NCI-H2196 treated with DMSO at 0.1 percent for 48 hours (cell line): ENCODE results near the gene MSH3.
"Not testable (repeated sequence)": the region's sequence is repeated elsewhere in the genome, so short reads cannot be mapped to it uniquely, and the experiment has no call there.

Experiments
- DNase-seq: peaks from one replicate; lab custom pipeline; 2025; ENCODE audit not compliant: unreplicated experiment; lab: John Stamatoyannopoulos, UW

Gene MSH3

DNA sequence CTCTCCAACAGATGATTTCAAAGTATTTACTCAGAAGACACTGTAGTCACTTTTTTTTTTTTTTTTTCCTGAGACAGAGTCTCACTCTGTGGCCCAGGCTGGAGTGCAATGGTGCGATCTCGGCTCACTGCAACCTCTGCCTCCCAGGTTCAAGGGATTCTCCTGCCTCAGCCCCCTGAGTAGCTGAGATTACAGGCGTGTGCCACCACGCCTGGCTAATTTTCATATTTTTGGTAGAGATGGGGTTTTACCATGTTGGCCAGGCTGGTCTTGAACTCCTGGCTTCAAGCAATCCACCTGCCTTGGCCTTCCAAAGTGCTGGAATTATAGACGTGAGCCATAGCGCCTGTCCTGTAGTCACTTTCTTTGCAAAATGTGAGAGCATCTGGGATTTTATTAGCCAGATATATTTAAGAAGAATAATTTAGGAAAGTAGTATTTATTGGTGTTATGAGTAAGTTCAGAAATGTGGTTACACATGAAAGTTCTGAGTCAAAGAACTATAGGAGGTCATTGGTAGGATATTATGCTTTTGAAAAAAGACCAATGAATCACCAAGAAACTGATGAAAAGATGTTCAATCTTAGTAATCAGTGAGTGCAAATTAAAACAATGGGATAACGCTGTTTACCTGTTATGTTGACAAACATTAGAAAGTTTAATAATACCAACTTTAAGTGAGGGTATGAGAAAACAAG, 135.0 kb downstream of the MSH3 start:
- DNase-seq: not testable (repeated sequence)

DNA sequence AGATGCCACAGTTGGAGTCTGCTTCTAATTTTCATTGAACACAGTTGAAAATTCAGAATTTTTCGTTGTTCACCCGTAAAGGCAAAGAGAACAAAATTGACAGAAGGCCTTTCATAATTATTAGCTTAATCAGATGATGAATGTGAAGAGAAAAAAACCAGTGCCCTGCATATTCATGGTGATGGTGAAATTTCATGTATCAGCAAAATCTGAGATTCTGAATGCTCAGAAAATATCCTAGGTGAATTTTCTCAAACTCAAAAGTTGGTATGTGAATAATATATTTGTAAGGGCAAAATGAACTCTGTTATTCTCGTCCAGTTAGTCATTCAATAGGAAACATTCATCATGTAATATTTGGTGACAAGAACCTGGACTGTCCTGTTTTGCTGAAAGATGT, 136.2 kb downstream of the MSH3 start:
- no peak for DNase-seq

DNA sequence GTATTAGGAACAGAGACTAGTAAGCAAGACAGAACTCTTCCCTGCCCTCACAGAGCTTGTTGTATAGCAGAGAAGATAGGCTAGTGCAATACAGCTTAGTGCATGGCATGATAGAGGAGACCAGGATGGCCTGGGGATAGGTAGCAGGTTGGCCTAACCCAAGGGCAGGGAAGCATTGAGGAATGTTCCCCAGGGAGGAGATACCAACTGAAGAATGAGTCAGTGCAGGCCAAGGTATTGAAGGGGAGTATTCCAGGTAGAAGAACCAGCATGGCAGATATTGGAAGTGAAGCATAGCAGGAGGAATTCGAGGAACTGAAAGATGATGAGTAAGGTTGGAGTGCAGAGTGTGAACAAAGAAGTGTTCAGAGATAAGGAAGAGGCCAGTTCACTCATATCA, 138.9 kb downstream of the MSH3 start:
- no peak for DNase-seq

DNA sequence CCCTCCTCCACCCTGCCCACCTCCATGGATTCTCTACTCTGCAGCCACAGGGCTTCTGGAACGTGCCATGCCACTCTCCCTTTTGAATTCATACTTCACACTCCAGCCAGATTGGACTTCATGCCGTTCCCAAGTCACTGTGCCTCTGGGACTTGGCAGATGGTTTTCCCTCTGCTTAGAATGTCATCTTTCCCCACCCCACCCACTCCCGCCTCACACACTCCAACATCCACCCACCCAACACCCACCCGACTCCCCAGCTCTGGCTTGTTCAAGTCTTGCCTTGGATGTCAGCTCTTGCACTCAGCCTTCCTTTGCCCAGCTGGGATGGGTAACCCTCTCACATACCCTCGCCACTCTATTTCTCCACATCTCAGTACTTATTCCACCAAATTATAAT, 142.4 kb downstream of the MSH3 start:
- no peak for DNase-seq

DNA sequence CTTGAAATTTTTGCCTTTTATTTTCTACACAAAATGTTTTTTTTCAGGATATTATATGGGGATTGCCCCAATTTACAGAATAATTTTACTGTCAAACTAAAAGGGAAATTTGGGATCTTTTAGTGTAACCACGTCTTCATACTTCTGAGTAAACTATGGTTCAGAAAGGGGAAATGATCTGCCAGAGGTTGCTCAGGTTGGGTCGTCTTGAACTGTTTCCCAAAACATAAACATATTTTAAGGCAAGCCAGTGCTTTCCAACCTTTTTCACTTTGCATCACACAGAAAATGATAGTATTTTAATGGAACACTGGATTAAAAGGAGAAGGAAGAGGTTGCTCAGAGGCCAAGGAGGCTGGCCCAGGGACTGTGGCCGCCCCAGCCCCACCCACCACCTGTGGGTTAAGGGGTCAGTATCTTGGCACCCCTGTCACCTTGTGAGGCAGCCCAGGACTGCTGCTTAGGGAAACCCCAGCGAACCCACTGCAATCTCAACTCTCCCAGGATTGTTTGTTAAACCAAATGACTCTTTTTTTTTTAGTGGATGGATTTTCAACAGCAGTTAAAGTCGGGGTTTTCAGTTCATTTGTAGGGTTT, 143.1 kb downstream of the MSH3 start:
- no peak for DNase-seq

DNA sequence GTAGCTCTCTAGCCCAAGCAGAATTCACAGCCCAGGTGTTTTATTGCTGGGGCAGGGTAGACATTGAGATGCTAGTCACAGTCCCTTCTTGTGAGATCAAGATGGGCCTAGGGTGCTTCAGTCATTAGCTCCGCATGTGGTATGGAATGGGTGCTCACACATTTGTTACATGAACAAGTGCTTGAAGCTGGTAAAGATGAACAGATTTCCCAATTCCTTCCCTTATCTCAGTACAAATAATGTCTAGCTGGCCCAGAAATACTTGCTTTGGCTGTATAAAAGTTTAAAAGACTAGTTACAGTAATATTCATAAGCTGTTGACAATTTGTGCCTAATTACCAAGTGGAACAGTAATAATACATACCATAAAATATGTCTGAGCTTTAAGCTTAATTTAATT, 143.7 kb downstream of the MSH3 start:
- no peak for DNase-seq

DNA sequence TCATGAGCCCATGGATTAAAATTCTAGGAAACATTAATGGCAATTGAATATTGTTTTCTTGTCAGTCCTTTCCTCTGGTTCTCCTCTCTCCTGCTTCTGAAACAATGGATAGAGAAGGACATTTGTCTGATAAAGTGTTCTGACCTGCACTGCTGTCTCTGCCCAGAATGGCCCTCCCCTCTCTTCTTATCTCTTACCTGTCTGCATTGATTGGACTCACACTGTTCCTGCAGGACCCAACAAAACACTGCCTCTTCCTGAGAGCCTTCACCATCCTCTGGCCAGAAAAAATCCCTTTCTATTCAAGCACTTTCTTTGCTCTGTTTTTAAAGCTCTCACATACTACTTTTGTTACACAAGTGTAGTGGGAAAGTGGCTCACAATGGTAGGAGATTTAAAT, 144.2 kb downstream of the MSH3 start:
- DNase-seq: no peak

DNA sequence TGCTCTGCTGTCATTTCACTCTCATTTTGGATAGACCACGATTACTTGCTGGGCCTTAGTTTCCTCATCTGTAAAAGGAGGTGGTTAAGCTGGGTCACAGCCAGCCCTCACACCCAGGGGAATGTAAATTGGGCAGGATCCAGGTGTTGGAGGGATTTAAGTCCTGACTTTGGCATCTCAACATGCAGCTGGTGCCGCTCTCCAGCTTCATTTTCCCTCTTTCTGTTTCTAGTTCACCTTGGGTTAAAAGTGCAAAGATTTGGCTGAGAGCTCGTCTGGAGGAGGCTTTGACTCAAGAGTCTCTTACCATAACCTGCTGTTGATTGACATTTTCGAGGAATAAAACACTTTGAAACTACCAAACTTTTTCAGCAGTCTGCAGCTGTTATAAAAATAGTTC, 144.6 kb downstream of the MSH3 start:
- DNase-seq: no peak

DNA sequence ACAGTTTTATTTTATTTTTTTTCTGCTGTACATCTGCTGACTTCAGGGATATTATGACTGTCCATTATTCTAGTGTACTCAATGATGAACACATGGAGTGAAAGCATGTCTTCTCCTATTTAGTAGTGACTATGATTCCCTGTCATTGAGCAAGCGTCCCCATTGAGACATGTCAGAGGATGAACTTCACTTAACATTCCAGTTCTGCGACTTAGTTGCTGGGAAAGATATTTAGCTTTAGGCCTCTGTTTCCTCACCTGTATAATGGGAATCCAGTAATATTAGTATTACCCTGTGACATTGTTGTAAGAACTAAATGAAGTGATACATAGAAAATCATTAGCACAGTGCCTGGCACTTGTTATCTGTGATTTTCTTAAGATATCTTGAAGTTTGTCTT, 145.1 kb downstream of the MSH3 start:
- DNase-seq: no peak

DNA sequence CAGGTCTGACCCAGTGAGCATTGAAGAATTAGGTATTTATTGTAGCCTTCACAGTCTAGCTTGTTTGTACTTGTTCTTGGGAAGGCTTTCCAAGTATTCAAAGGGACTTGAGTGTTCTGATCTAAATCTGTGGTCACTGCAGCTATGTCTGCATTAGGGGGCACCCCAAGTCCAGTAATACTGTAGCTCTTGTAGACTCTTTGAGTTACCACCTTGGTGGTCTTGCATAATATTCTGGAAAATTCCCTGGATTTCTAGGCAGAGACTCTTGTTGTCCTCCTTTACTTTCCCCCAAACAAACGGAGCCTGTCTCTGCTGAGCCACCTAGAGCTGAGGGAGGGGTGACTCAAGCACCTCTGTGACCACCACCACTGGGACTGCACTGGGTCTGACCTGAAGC, 149.9 kb downstream of the MSH3 start:
- DNase-seq: no peak

DNA sequence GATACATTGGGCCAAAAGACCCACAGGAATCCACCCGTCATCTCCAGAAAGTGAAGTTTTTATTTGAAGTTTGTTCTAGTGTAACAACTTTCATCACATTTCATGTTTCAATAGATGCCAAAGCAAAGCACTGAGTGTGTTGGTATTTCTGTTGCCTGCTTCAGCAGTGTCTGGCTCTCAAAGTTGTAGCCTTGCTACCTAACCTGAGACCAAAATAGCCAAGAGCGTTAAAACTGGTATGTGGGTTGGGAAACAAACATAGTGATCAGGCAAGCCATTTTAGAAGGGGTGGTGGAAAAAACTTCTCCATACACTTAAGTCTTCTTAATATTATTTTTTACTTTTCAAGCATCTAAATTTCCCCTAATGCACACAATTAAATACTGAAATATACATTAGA, 150.6 kb downstream of the MSH3 start:
- no peak for DNase-seq

DNA sequence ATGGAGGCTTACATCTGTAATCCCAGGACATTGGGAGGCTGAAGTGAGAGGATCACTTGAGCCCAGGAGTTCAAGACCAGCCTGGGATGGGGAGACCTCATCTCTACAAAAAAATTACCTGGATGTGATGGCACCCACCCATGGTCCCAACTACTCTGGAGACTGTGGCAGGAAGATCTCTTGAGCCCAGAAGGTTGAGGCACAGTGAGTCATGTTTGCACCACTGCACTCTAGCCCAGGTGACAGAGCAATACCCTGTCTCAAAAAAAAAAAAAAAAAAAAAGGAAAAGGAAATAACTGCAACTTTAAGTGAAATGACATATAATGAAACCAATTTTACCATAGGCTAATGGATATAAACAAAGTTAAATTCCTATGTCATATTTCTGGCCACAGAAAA, 152.5 kb downstream of the MSH3 start:
- DNase-seq: no peak

DNA sequence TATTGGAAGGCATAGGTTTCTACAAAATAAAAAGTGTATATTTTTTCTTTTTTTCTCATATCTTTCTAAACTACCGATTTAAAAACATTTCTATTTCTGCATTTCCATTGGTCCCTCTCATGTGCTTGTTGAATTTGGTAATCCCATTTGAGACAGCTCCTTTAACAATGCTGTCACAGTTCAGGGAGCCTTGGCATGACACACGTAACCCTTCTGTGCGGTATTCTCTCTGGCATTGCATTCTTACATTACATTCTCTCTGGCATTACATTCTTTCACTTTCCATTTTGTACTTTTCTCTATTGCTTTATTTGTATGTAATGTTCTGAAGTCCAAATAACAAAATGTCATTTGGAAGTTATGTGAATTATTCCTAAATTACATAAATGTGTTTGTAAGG, 155.0 kb downstream of the MSH3 start:
- DNase-seq: no peak

DNA sequence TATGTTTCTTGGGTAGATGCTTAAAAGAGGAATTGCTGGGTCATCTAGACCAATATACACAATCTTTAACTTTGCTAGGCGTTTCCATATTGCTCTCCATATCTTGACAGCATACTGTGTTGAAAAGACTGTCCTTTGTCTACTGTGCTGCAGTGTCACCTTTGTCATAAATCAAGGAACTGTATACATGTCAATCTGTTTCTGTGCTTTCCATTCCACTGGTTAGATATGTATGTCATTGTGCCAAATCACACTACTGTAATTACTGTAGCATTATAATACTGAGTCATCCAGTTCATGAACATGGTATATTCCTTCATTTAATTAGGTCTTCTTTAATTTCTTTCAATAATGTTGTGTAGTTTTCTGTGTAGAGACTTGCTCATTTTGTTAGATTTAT, 156.0 kb downstream of the MSH3 start:
- no peak for DNase-seq

DNA sequence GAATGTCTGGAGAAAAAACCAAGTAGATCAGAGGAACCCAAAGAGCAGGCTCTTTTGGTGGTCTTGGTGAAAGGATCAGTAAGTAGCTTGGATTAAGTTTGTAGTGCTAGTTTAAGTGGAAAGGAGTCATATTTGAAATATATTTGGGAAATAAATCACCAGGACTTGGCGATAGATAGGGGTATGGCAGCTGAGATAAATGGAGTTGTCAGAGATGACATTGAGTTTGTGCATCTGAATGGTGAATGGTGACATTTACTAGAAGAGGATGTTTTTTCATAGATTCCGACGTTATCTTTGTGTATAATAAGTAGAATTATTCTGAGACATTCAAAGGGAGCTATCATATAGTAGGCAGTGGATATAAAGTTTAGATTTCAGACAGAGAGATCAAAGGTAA, 162.1 kb downstream of the MSH3 start:
- DNase-seq: no peak

DNA sequence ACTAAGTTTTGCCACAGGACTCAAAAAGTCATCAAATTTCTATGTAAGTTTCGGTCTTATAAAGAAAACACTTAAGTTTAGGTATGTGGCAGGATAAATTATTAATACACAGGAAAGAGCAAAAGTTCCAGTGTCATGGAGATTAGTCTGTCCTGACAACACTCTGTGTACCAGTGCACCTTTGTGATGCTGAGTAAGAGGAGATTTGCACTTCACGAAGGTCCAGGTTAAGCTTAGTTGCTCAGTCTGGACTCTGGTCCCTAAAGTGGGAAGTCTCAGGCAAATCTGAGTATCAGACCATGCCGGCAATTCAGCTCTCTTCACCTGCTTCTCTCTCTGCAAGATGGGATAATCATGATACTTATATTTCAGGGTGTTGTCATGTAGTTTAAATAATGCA, 166.2 kb downstream of the MSH3 start:
- DNase-seq: no peak

DNA sequence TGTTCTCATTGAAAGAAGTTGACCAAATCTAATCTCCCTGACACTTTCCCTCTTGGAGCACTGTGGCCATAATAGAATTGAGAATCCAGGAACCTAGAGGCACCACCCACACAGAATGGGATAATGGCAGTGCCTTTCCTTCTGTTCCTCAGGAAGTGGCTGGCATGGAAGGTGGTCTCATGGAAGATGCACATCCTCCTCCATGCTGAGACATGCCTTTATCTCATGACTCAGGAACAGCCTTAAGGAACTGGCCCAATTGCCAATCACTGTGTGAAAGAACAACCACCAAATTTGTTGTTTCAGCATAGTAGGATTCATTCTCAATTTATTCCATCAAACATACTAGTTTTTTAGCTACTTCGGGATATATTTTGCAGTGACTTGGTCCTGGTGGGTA, 168.2 kb downstream of the MSH3 start:
- DNase-seq: no peak

DNA sequence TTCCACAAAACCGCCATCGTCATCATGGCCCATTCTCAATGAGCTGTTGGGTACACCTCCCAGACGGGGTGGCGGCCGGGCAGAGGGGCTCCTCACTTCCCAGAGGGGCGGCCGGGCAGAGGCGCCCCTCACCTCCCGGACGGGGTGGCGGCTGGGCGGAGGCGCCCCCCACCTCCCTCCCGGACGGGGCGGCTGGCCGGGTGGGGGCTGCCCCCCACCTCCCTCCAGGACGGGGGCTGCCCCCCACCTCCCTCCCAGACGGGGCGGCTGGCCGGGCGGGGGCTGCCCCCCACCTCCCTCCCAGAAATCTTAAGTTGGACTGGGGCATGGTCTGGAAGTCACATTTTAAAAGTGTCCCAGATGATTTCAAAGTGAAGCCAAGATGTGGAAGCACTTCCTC, 169.7 kb downstream of the MSH3 start:
- not testable (repeated sequence) for DNase-seq

DNA sequence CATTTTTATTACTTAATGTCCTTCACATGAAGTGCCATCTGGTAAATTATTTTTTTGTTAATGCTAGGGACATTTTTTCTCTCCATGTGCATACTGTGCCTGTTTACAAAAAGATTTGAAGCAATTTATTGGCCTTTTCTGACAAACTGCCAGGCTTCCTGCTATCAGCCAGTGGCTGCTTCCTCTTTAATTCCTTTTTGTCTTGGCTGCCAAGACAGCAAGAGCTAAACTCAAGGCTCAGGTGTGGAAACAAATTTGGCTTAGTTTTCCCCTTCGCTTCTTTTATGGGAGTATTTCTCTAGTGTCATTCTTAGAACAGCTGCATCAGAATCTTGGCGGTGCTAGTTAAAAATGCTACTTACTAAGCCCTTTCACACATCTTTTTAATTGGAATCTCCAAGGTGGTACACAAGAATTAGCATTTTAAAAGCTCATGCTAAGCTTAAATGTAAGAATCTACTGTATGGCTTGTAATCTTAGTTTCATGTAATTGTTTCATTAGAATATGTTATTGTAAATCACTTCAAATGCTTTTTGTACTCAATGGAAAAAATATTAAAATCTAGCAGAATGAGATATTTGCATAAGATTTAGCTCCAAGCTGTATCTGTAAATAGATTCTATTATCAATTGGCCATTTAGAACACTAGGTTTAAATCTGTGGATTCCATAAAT, 171.5 kb downstream of the MSH3 start:
- DNase-seq: no peak

DNA sequence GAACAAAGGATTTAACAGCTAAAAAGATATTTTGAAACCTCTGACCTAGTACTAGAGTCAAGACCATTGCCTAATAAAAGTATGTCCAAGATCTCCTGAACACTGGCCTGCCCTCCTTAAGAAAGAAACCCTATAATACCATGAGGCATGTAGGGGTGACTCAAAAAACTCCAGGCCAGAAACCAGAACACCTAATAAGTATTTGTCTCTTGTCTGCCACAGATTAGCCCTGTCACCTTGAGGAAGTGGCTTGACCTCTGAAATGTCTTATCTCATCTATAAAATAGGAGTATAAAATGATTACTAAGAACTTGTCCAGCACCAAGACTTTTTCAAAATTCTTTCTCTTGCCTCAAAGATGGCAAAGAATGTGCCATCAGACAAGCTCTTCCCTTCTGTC, 180.3 kb downstream of the MSH3 start:
- no peak for DNase-seq

DNA sequence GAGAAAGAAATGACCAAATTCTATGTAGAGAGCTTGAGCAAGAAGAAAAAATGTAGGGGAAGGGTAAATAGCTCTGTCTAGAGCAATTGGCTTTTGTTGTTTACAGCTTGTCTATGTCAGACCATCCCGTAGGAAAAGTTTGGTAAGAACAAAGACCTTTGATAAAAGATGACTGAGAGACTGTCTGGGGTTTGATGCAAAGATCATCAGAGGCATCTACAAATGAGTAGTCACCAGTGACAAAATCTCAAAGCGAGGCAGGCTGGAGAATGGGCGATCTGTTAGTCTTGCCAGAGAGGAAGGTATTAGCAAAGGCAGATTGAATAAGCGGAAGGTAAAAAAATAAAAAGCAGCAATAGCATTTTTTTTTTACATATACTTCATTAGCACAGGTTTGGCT, 180.7 kb downstream of the MSH3 start:
- no peak for DNase-seq

DNA sequence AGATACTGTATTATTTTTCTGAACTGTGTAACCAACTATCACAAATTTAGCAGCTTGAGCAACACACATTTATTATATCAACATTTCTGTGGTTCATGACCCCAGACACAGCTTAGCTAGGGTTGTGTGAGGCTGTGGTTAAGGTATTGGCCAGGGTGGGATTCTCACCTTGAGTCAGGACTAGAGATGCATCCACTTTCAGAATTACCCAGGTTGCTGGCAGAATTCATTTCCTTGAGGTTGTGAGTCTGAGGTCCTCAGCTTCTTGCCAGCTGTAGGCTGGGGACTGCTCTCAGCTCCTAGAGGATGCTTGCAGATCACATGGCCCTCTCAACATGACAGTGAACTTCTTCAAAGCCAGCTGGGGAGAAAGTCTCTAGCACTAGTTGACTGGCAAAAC, 183.2 kb downstream of the MSH3 start:
- DNase-seq: no peak
